NCI-H187 treated with DMSO at 0.1 percent for 48 hours (cell line): Measurements from ENCODE around the gene SLC12A2.

Experiments
- DNase-seq: peaks from one replicate; lab custom pipeline; 2025; lab: John Stamatoyannopoulos, UW

Gene SLC12A2

GRCh38 chr5:128172102-128172501, 88.5 kb downstream of the SLC12A2 start:
- no peak for DNase-seq

DNA sequence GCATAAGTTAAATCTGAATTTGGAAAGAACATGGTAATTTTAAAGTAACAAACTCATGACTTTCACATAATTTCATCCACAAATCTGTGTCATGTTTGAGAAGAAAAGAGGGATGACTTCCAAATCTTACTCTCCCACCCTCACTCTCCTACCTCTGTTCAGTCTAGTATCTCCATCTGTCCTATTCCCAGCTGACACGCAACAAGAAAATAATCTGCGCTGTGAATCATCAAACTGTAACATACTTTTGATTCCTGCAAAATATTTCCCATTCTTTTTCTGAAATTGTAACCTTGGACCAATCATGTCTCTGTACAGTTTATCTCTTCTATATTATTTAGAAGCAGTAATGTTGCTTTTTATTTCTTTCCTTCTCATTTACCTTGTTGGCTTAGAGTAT, 91.4 kb downstream of the SLC12A2 start:
- no peak for DNase-seq

GRCh38 chr5:128192368-128192767, 108.8 kb downstream of the SLC12A2 start:
- no peak for DNase-seq

DNA sequence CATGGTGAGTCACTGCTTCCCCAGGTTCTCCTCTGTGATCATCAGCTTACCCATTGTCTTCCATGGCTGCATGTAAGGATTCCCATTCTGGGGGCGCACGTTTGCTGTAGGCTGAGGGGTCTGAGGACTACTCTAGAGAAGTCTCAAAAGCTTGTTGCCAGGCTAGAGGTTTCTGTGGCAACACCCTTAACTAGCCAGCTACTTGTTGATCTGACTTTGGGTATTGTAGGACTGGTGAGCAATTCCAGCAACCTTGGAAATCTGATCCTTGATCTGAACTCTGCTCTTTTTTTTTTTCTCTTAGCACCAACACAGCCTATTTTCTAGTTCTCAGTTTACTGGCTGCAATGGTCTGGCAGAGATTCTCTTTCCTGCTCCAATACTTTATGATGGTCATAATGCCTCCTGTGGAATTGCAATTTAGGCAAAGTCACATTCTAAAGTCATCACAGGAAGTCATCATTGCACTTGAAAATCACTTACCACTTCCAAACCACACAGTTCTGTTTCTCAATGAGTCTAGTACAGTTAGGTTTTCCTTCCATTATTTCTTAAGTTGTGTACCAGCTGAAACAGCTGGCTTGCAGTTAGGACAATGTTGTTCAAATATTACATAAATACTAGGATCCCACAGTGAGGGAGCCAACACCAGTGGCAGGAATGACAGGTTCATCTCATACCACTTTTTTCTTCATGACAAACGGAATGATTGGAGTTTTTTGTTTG, 110.3 kb downstream of the SLC12A2 start:
- DNase-seq, result no peak

GRCh38 chr5:128195316-128195715, 111.8 kb downstream of the SLC12A2 start:
- no peak for DNase-seq

GRCh38 chr5:128196080-128196479, 112.5 kb downstream of the SLC12A2 start:
- no peak for DNase-seq

DNA sequence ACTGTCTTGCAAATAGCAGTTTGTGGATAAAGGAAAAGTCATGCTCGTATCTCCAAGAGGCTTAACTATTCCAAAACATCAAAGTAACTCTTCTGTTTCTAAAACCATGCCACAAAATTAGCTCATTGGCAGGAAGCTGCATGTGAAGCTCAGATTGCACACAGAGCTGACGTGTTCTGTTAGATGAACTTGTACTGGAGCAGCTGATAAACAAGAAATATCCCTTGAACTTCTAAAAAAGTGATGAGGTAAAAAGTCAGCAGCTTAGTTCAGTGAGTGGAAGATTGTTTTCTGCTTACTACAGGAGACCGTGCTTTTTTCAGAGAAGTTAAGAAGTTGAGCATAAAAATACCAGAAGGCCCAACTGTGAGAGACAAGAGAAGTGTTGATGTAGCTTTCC, 113.2 kb downstream of the SLC12A2 start:
- no peak for DNase-seq

- no peak for DNase-seq
Observed at GRCh38 chr5:128197896-128198522, 114.4 kb downstream of the SLC12A2 start.

GRCh38 chr5:128199104-128199503, 115.5 kb downstream of the SLC12A2 start:
- DNase-seq, result no peak

DNA sequence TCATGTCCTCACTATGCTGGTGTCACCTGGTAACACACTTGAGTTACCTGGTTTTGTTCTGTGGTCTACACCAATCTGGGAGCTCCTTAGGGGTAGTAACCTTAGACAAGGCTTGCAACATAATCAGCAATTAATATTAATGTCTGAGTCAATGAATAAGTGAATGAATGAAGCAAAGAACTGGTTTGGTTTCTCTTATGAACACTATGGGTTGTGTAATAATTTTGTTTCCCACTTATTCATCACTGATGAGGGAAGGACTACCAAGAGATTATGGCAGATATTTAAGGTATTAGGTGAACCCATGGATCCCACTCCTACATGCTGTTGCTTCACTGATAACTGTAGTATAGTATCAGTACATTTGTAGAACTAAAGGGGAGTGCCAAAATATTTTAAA, 116.0 kb downstream of the SLC12A2 start:
- DNase-seq, result no peak

GRCh38 chr5:128201065-128201926, 117.7 kb downstream of the SLC12A2 start:
- DNase-seq, result peak; percentile 25

- no peak for DNase-seq
Observed at GRCh38 chr5:128202320-128202719, 118.8 kb downstream of the SLC12A2 start.

- no peak for DNase-seq
Observed at GRCh38 chr5:128208436-128208835, 124.9 kb downstream of the SLC12A2 start.

DNA sequence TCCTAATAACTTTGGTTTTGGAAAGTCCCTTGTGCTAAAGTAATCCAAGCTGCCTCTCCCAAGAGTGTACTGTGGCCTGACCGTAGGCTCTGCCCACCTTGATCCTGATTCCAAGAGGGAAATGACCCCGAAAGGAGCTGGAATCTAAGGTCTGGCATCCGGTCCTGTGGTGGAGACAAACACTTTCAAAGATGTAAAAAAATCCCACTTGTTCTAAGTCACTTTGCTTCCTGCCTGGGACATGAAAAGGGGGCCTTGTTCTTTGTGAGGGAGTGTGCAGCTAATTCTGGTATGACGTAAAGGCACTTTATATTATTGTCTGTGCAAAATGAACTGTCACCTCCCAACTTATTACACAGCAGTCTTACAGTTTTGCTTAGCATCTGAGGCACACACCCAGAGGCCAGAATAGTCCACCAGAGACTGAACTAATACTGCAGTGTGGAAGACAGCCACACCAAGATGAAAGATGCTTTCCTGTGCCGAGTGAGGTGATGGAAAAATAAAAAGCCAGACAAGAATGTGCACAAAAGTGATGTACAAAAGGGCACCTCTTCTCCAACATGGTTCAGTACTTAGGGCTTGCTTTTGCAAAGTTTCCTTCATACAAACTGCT, 128.7 kb downstream of the SLC12A2 start:
- DNase-seq, result no peak

- DNase-seq, result no peak
Observed at GRCh38 chr5:128213340-128213739, 129.8 kb downstream of the SLC12A2 start.

GRCh38 chr5:128213833-128214232, 130.3 kb downstream of the SLC12A2 start:
- no peak for DNase-seq

DNA sequence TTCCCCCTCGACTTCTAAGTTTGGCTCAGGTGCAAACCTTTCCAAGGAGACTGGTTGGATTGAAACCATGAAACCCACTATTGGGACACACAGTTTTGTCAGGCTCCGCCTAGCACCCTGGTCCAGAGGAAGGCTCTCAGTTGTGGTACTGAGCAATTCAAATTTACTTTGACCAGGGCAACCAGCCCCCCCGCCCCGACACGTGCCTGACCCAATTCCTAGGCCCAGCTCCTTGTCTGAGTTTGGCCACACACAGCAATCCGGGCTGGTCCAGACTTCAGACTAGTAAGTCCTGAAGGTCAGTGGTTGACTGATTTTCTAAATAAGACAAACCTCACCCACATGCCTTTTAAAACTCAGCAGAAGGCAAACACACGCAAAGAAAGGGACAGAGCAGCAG, 132.7 kb downstream of the SLC12A2 start:
- DNase-seq, result no peak

DNA sequence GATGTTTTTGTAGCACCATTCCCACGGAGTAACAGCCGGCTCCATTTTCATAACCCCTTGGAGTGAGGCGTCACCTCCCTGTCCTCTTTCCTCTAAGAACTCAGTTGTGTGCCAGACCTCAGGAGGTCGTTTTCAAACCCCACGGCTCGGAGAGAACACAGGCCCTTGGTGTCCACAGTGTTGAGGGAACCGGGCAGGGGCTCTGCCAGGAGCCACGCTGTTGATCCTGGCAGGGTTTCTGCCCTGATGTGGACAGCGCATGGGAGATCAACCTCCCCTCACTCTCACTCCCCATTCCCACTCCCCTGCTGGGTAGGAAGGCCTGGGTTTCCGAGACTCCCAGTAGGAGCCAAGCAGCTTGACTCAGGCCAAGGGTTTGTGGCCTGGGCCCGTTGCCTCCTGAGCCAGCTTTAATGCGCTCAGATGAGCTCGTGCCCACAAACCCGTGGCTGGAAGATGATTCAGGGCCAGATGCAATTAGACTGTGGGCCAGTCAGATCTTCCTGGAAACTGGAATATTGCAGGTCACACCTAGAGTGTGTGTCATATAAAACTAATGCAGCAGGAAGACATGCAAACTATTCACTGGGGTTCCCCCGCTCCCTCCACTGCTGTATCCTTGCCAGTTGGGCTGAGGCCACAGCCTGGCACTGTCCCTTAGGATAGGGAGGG, 133.4 kb downstream of the SLC12A2 start:
- no peak for DNase-seq

DNA sequence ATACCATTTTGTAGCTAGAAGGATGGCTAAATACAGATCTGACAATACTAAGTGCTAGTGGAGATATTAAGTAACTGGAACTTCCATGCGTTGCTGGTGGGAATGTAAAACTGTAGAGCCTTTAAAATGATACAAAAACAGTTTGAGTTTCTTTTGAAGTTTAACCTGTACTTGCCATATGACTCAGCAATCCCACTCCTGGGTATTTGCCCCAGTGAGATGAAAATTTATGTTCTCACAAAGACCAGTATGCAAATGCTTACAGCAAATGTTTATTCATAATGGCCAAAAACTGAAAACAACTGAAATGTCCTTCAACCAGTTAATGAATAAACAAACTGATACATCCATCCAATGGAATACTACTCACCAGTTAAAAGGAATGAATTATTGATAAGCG, 137.3 kb downstream of the SLC12A2 start:
- DNase-seq, result no peak

DNA sequence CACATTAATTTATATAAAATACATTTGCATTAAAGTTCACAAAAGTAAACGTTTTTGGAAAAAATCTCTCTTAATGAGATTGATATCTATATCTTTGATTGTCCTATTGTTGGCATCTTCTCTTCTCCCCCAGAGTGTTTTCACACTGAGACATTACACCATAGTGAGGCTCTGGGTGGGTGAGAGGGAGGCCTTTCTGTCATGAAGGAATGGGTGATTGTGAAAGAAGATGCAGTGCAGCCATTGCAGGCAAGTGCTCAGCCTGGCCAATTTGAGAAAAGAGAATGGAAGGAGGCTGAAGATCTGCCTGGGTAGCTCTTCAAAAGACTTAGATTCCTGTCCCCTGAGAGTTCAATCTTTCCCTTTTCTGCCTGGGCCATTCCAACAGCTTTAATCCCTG, 140.8 kb downstream of the SLC12A2 start:
- DNase-seq, result no peak

DNA sequence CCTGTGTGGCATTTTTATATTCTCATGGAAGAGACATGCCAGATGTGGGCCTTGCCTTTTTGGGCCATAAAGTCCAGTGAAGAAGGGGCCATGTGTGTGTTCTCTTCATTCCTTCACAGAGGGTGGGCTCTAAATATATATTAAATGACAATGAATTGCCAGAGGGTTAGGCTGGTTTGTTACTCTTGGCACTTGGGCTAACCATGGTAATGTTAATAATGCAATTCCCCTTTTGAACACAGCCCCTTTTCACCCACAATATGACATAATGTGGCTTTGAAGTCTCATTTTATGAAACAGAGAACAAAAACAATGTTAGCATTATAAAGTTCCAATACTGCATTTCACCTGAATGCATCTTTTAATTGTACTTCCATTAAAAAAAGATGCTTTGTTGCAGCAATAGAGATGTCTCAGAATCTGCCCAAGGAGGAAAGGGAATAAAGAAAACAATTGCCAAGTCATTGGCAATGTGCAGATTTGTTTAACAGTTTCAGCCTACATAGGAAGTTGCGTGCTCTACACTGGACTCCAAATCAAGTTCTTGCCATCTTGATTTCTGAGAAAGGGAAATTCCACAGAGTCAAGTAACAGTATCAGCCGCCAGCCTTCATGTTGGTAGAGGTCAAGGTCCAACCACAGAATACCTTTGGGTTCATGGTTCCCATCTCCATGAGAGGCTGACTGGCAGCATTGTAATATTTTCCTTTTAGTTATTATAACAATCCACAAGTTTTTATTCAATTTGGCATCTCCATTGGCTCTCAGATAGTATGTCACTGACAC, 141.9 kb downstream of the SLC12A2 start:
- DNase-seq, result no peak
